Activated naive CD4-positive, alpha-beta T cell treated with anti-CD3 and anti-CD28 coated beads, Interleukin-2, amount 10 ng/mL, durations not matched to agents 7 days and 5 days (primary cell): ENCODE data around the gene C1QL2.

Experiments used
- CTCF ChIA-PET: fragments of 350-600 bp; sonication (Branson Sonifier 250); formaldehyde crosslinking; loops from one replicate; lab custom pipeline; 2021; ENCODE audit warnings: antibody characterized with exemption; lab: Charles Lee
- DNase-seq: peaks from one replicate; pipeline ENCODE4 v3.0.0-alpha.2; 2020
- H3K27ac Mint-ChIP-seq: one replicate; pipeline ENCODE4 v1.8.0; 2021; ENCODE audit warnings: mild to moderate bottlenecking, moderate library complexity, mixed read lengths
- H3K27me3 Mint-ChIP-seq: one replicate; pipeline ENCODE4 v1.8.0; 2021; ENCODE audit warnings: mild to moderate bottlenecking, mixed read lengths
- H3K36me3 Mint-ChIP-seq: one replicate; pipeline ENCODE4 v1.8.0; 2021; ENCODE audit warnings: mixed read lengths
- H3K4me1 Mint-ChIP-seq: one replicate; pipeline ENCODE4 v1.8.0; 2021; ENCODE audit warnings: mixed read lengths
- H3K4me3 Mint-ChIP-seq: one replicate; pipeline ENCODE4 v1.8.0; 2021; ENCODE audit warnings: mild to moderate bottlenecking, moderate library complexity, mixed read lengths
- H3K9me3 Mint-ChIP-seq: one replicate; pipeline ENCODE4 v1.8.0; 2021; ENCODE audit warnings: mixed read lengths

The C1QL2 gene

GRCh38 chr2:119137502-119137901 is 21.0 kb downstream of the C1QL2 start:
- Mint-ChIP-seq H3K4me1 (no peaks in the 10 kb centered on the region), H3K4me3 (no peak overlapping the region), H3K27ac (no peak overlapping the region), H3K27me3 (peaks cover 4% of the 10 kb centered on the region), H3K36me3 (no peaks in the 10 kb centered on the region), H3K9me3 (no peaks in the 10 kb centered on the region)
- CTCF ChIA-PET = interaction anchor here (1.3 kb wide), 1 partner anchor 12 kb away, joined by 3 read pairs; no protein-coding TSS in a partner anchor
- DNase-seq = no peak

- Mint-ChIP-seq H3K27me3 (peaks cover 4% of the 10 kb centered on the region), H3K4me3 (no peak overlapping the region), H3K27ac (no peak overlapping the region), H3K4me1 (no peaks in the 10 kb centered on the region), H3K9me3 (no peaks in the 10 kb centered on the region), H3K36me3 (no peaks in the 10 kb centered on the region)
- CTCF ChIA-PET = interaction anchor here (1.3 kb wide), 1 partner anchor 11 kb away, joined by 3 read pairs; no protein-coding TSS in a partner anchor
- DNase-seq = no peak
Observed at GRCh38 chr2:119136872-119137271, 21.7 kb downstream of the C1QL2 start.

GRCh38 chr2:119136093-119136492 is 22.5 kb downstream of the C1QL2 start:
- DNase-seq = no peak
- no peaks in the 10 kb centered on the region for H3K9me3 Mint-ChIP-seq
- peaks cover 4% of the 10 kb centered on the region for H3K27me3 Mint-ChIP-seq
- no peak overlapping the region for H3K4me3 Mint-ChIP-seq
- no peak overlapping the region for H3K27ac Mint-ChIP-seq
- CTCF ChIA-PET = no interaction called here
- H3K36me3 Mint-ChIP-seq = no peaks in the 10 kb centered on the region
- H3K4me1 Mint-ChIP-seq = no peaks in the 10 kb centered on the region

GRCh38 chr2:119134775-119135174 is 23.8 kb downstream of the C1QL2 start:
- DNase-seq = no peak
- Mint-ChIP-seq H3K27me3 (peaks cover 4% of the 10 kb centered on the region), H3K36me3 (no peaks in the 10 kb centered on the region), H3K4me3 (no peak overlapping the region), H3K9me3 (no peaks in the 10 kb centered on the region), H3K27ac (no peak overlapping the region), H3K4me1 (no peaks in the 10 kb centered on the region)
- CTCF ChIA-PET = no interaction called here

- no peak overlapping the region for H3K27ac Mint-ChIP-seq
- H3K27me3 Mint-ChIP-seq = peaks cover 13% of the 10 kb centered on the region
- peak; percentile 53 for DNase-seq
- no peak overlapping the region for H3K4me3 Mint-ChIP-seq
- no peaks in the 10 kb centered on the region for H3K4me1 Mint-ChIP-seq
- H3K9me3 Mint-ChIP-seq = no peaks in the 10 kb centered on the region
- CTCF ChIA-PET = interaction anchor here (3.4 kb wide), 1 partner anchor 244 kb away, joined by 20 read pairs; no protein-coding TSS in a partner anchor
- no peaks in the 10 kb centered on the region for H3K36me3 Mint-ChIP-seq
Observed at GRCh38 chr2:119126650-119127049, 31.9 kb downstream of the C1QL2 start.

GRCh38 chr2:119123389-119123788 is 35.2 kb downstream of the C1QL2 start:
- Mint-ChIP-seq H3K36me3 (no peaks in the 10 kb centered on the region), H3K9me3 (no peaks in the 10 kb centered on the region), H3K4me1 (no peaks in the 10 kb centered on the region), H3K4me3 (no peak overlapping the region), H3K27me3 (peaks cover 11% of the 10 kb centered on the region), H3K27ac (no peak overlapping the region)
- CTCF ChIA-PET = interaction anchor here (0.6 to 1.2 kb wide), 2 partner anchors 71 to 242 kb away, joined by 3 to 4 read pairs; no protein-coding TSS in a partner anchor
- DNase-seq = no peak

GRCh38 chr2:119122663-119123062 is 35.9 kb downstream of the C1QL2 start:
- Mint-ChIP-seq H3K9me3 (no peaks in the 10 kb centered on the region), H3K4me3 (no peak overlapping the region), H3K4me1 (no peaks in the 10 kb centered on the region), H3K27me3 (peaks cover 11% of the 10 kb centered on the region), H3K36me3 (no peaks in the 10 kb centered on the region), H3K27ac (no peak overlapping the region)
- no peak for DNase-seq
- CTCF ChIA-PET = interaction anchor here (0.6 to 1.2 kb wide), 2 partner anchors 72 to 241 kb away, joined by 3 to 4 read pairs; no protein-coding TSS in a partner anchor

GRCh38 chr2:119119999-119120756 is 38.4 kb downstream of the C1QL2 start:
- Mint-ChIP-seq H3K36me3 (no peaks in the 10 kb centered on the region), H3K4me1 (no peaks in the 10 kb centered on the region), H3K27me3 (peaks cover 5% of the 10 kb centered on the region), H3K4me3 (no peak overlapping the region), H3K27ac (no peak overlapping the region), H3K9me3 (no peaks in the 10 kb centered on the region)
- CTCF ChIA-PET = no interaction called here
- DNase-seq = no peak

GRCh38 chr2:119119076-119119785 is 39.3 kb downstream of the C1QL2 start:
- CTCF ChIA-PET = interaction anchor here (1.5 kb wide), 1 partner anchor 238 kb away, joined by 3 read pairs; no protein-coding TSS in a partner anchor
- DNase-seq = no peak
- H3K27ac Mint-ChIP-seq = no peak overlapping the region
- no peaks in the 10 kb centered on the region for H3K4me1 Mint-ChIP-seq
- H3K9me3 Mint-ChIP-seq = no peaks in the 10 kb centered on the region
- H3K27me3 Mint-ChIP-seq = peaks cover 5% of the 10 kb centered on the region
- H3K36me3 Mint-ChIP-seq = no peaks in the 10 kb centered on the region
- H3K4me3 Mint-ChIP-seq = no peak overlapping the region

- Mint-ChIP-seq H3K4me1 (no peaks in the 10 kb centered on the region), H3K36me3 (no peaks in the 10 kb centered on the region), H3K27ac (no peak overlapping the region), H3K9me3 (no peaks in the 10 kb centered on the region), H3K4me3 (no peak overlapping the region), H3K27me3 (peaks cover 7% of the 10 kb centered on the region)
- CTCF ChIA-PET = interaction anchor here (1.5 kb wide), 1 partner anchor 237 kb away, joined by 3 read pairs; no protein-coding TSS in a partner anchor
- DNase-seq = no peak
Observed at GRCh38 chr2:119117891-119118882, 40.4 kb downstream of the C1QL2 start.

GRCh38 chr2:119117408-119117807 is 41.1 kb downstream of the C1QL2 start:
- H3K9me3 Mint-ChIP-seq = no peaks in the 10 kb centered on the region
- H3K36me3 Mint-ChIP-seq = no peaks in the 10 kb centered on the region

GRCh38 chr2:119116411-119117295 is 41.9 kb downstream of the C1QL2 start:
- CTCF ChIA-PET = no interaction called here
- no peak overlapping the region for H3K27ac Mint-ChIP-seq
- H3K9me3 Mint-ChIP-seq = no peaks in the 10 kb centered on the region
- DNase-seq = no peak
- H3K36me3 Mint-ChIP-seq = no peaks in the 10 kb centered on the region
- H3K4me1 Mint-ChIP-seq = no peaks in the 10 kb centered on the region
- H3K4me3 Mint-ChIP-seq = no peak overlapping the region
- H3K27me3 Mint-ChIP-seq = peaks cover 8% of the 10 kb centered on the region

More at GRCh38 chr2:119117408-119117807, 41.1 kb downstream of the C1QL2 start:
- no peak overlapping the region for H3K4me3 Mint-ChIP-seq
- DNase-seq = no peak
- CTCF ChIA-PET = interaction anchor here (1.5 kb wide), 1 partner anchor 236 kb away, joined by 3 read pairs; no protein-coding TSS in a partner anchor
- H3K4me1 Mint-ChIP-seq = no peaks in the 10 kb centered on the region
- no peak overlapping the region for H3K27ac Mint-ChIP-seq
- peaks cover 8% of the 10 kb centered on the region for H3K27me3 Mint-ChIP-seq

GRCh38 chr2:119114266-119114665 is 44.3 kb downstream of the C1QL2 start:
- Mint-ChIP-seq H3K36me3 (no peaks in the 10 kb centered on the region), H3K27ac (no peak overlapping the region), H3K4me1 (no peaks in the 10 kb centered on the region), H3K9me3 (peaks cover 4% of the 10 kb centered on the region), H3K4me3 (no peak overlapping the region), H3K27me3 (peaks cover 3% of the 10 kb centered on the region)
- DNase-seq = no peak
- CTCF ChIA-PET = no interaction called here
